HUDEP-2 (cell line): ENCODE measurements around the gene MOB3C.

Source experiments
- DNase-seq, 76 experiments: peaks; one replicate each; lab custom pipeline; 2025; ENCODE audit not compliant: unreplicated experiment in 76 of 76; lab: John Stamatoyannopoulos, UW

MOB3C gene

GRCh38 chr1:46607345-46608130, 9.1 kb downstream of the MOB3C start:
- DNase-seq: no peak

- DNase-seq: no peak
Measured at GRCh38 chr1:46606255-46606965, 10.2 kb downstream of the MOB3C start.

- no peak for DNase-seq
Measured at GRCh38 chr1:46605232-46605631, 11.4 kb downstream of the MOB3C start.

- DNase-seq: peak in 74 of 76 experiments; percentile 55 to 97 (median 92)
Measured at GRCh38 chr1:46603858-46604549, 12.6 kb downstream of the MOB3C start, which contains the start of gene MKNK1. MKNK1 (minus strand) TSS chr1:46604268; CDS start chr1:46583327, 20,941 bp downstream.

- DNase-seq: no peak
Measured at GRCh38 chr1:46603481-46603857, 13.1 kb downstream of the MOB3C start.

- DNase-seq: no peak
Measured at GRCh38 chr1:46601257-46602007, 15.2 kb downstream of the MOB3C start.

GRCh38 chr1:46599059-46599970, 17.3 kb downstream of the MOB3C start:
- DNase-seq: no peak

GRCh38 chr1:46596846-46597245, 19.8 kb downstream of the MOB3C start:
- DNase-seq: no peak

GRCh38 chr1:46596036-46596435, 20.6 kb downstream of the MOB3C start:
- DNase-seq: no peak

- DNase-seq: peak in 38 of 76 experiments; percentile 5 to 53 (median 29)
Measured at GRCh38 chr1:46595127-46595526, 21.5 kb downstream of the MOB3C start.

GRCh38 chr1:46594063-46594462, 22.5 kb downstream of the MOB3C start:
- no peak for DNase-seq

GRCh38 chr1:46592823-46593222, 23.8 kb downstream of the MOB3C start:
- no peak for DNase-seq

GRCh38 chr1:46589529-46589928, 27.1 kb downstream of the MOB3C start:
- DNase-seq: no peak

GRCh38 chr1:46587069-46587468, 29.5 kb downstream of the MOB3C start:
- DNase-seq: no peak

GRCh38 chr1:46585312-46585938, 31.2 kb downstream of the MOB3C start:
- DNase-seq: no peak

- DNase-seq: no peak
Measured at GRCh38 chr1:46583494-46583893, 33.1 kb downstream of the MOB3C start.

GRCh38 chr1:46582972-46583371, 33.6 kb downstream of the MOB3C start:
- DNase-seq: peak in 8 of 76 experiments; percentile 3 to 46 (median 10)

- peak in 1 of 76 experiments; percentile 18 for DNase-seq
Measured at GRCh38 chr1:46581681-46582455, 34.7 kb downstream of the MOB3C start.
